ENCODE results near the gene TXNDC2. TPM values are rescaled to one million over a fixed set of nuclear protein-coding genes. Genes with fewer than 3 reads are reported as not detected.
"Not testable (repeated sequence)": the region's sequence is repeated elsewhere in the genome, so short reads cannot be mapped to it uniquely, and the experiment has no call there.

TXNDC2 gene
- total RNA-seq, 1 donor from 2014 or later = not detected

- DNase-seq (ENCODE audit: low spot score) (no peak), ATAC-seq (no peak)
Measured at GRCh38 chr18:9878783-9879242, 7.0 kb upstream of the TXNDC2 start.

GRCh38 chr18:9884090-9884489 lies 1.7 kb upstream of the TXNDC2 start:
- DNase-seq (ENCODE audit: low spot score) = no peak
- no peak for ATAC-seq

GRCh38 chr18:9884532-9885140 lies 1.1 kb upstream of the TXNDC2 start:
- no peak for ATAC-seq
- DNase-seq (ENCODE audit: low spot score) = no peak

DNA sequence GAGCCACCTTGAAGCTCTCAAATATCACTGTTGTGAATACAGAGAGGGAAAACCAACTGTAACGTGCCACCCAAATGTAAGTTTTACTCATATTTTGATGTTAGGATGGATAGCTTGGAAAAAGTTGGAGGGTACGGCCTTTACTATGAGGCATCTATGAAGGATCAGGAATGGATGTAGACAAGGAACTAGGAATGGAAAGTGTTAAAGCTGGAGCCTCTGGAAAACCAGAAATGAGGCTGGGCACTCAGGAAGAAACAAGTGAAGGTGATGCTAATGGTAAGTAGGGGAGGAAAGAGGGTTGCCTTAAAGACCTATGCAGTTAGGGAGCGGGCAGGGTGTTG lies 204 bp downstream of the TXNDC2 start:
- DNase-seq (ENCODE audit: low spot score) (no peak), ATAC-seq (no peak)

GRCh38 chr18:9887992-9888391 lies 2.2 kb downstream of the TXNDC2 start:
- no peak for DNase-seq (ENCODE audit: low spot score)
- no peak for ATAC-seq

DNA sequence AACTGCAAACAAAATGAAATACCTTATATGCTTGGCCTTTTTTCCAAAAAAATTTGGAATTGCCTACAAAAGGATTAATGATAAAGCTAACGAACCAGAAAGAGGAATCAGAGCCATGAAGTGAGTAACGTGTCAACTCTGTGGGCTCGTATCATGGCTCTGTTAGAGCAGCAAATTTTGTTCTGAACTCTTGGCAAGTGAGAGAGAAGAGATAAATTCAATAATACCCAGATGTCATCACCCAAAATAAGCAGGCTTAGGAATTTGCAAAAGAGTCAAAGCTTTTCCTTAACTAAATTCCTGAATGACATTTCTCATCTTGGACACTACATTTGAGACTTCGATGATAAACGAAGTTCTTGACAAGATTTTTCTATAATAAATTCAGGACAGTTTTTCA lies 4.4 kb downstream of the TXNDC2 start:
- no peak for DNase-seq (ENCODE audit: low spot score)
- ATAC-seq = no peak

DNA sequence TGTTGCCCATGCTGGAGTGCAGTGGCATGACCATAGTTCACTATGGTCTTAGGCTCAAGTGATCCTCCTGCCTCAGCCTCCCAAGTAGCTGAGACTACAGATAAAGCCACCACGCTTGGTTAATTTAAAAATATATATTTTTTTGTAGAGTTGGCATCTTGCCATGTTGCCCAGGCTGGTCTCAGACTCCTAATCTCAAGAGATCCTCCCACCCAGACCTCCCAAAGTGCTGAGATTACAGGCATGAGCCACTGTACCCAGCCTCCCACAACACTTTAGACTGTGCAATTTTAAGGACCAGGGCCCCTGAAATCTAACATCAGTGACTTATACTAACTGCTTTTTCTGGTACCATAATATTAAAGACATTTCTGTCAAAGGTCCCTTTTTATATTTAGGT lies 5.2 kb downstream of the TXNDC2 start:
- no peak for DNase-seq (ENCODE audit: low spot score)
- no peak for ATAC-seq

- ATAC-seq; DNase-seq (ENCODE audit: low spot score): not testable (repeated sequence)
Measured at GRCh38 chr18:9891515-9891914, 5.7 kb downstream of the TXNDC2 start.

GRCh38 chr18:9894454-9895068 lies 8.8 kb downstream of the TXNDC2 start:
- ATAC-seq (no peak), DNase-seq (ENCODE audit: low spot score) (no peak)

GRCh38 chr18:9897129-9897528 lies 11.4 kb downstream of the TXNDC2 start:
- ATAC-seq (no peak), DNase-seq (ENCODE audit: low spot score) (no peak)

DNA sequence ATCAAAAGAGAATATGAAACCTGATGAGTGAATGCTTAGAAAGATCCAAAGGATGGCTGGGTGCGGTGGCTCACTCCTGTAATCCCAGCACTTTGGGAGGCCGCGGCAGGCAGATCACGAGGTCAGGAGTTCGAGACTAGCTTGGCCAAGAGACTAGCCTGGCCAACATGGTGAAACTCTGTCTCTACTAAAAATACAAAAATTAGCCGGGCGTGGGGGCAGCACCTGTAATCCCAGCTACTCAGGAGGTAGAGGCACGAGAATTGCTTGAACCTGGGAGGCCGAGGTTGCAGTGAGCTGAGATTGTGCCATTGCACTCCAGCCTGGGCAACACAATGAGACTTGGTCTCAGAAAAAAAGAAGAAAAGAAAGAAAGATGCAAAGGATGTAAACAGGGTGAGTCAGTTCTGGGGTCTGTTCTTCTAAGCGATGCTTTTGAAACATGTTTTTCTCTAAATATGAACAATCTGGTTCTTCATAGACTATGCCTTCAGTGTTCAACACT lies 12.1 kb downstream of the TXNDC2 start:
- ATAC-seq; DNase-seq (ENCODE audit: low spot score): not testable (repeated sequence)

DNA sequence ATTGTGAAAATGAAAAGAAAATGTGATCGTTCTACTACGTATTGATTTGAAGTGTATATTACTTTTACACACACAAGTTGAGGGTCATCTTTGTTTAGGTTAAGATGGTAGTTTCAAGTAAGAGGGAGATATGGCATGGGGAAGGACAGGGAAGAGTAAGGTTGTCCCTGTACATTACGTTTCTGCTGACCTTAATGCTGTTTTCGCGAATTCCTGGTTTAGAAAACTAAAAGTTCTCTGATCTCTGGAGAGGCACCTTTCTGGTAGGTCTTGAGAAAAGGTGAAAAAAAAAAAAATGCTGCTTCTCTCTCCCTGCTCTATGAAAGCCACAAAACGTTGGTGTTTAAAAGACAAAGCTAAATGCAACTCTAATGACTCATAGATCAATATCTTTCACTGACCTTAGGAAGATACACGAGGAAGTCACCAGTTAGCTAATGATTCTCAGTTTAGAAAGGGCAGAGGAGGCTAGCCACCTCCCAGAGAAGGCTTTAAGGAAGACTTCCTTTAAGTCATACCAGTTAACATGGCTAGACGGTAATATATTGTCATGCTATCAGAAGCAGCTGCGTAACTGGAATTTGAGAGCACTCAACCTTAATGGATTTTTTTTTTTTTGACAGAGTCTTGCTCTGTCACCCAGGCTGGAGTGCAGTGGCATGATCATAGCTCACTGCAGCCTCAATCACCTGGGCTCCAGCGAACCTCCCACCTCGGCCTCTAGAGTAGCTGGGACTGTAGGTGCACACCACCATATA lies 13.2 kb downstream of the TXNDC2 start:
- DNase-seq (ENCODE audit: low spot score) = no peak
- peak; percentile 89 for ATAC-seq

DNA sequence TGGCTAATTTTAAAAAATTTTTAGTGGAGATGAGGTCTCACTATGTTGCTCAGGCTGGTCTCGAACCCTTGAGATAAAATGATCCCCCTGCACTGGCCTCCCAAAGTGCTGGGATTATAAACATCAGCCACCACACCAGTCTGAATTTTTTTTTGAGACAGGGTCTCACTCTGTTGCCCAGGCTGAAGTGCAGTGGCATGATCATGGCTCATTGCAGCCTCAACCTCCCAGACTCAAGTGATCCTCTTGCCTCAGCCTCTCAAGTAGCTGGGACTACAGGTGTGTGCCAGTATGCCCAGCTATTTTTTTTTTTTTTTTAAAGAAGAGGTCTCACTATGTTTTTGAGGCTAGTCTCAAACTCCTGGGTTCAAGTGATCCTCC lies 13.8 kb downstream of the TXNDC2 start:
- DNase-seq (ENCODE audit: low spot score); ATAC-seq: not testable (repeated sequence)

DNA sequence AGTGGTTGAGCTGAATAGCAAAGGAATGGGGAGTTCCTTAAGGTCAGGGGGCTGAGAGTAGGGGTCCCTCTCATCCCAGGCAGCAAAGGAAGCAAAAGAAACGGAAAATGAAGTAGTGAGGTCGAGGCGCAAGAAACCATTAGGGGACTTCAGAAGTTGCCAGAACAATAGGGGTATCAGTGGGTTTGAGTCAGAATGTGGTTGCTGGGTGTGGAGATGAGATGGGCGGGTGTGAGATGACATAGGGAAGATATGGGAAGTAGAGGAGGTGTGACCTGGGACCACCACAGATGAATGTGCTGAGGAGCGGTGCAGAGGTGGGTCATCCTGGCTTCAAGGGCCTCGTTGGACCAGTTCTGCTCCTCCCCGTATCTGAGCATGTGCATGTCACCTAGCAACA lies 14.9 kb downstream of the TXNDC2 start:
- no peak for DNase-seq (ENCODE audit: low spot score)

GRCh38 chr18:9901377-9901776 lies 15.6 kb downstream of the TXNDC2 start:
- no peak for DNase-seq (ENCODE audit: low spot score)
- no peak for ATAC-seq

More for the DNA sequence above, 14.9 kb downstream of the TXNDC2 start:
- ATAC-seq = no peak

- DNase-seq (ENCODE audit: low spot score); ATAC-seq: not testable (repeated sequence)
Measured at GRCh38 chr18:9902264-9902663, 16.5 kb downstream of the TXNDC2 start.

- ATAC-seq (no peak), DNase-seq (ENCODE audit: low spot score) (no peak)
Measured at GRCh38 chr18:9902832-9903231, 17.1 kb downstream of the TXNDC2 start.

- no peak for ATAC-seq
- DNase-seq (ENCODE audit: low spot score) = no peak
Measured at GRCh38 chr18:9905401-9905922, 19.7 kb downstream of the TXNDC2 start.

- DNase-seq (ENCODE audit: low spot score) (no peak), ATAC-seq (no peak)
Measured at GRCh38 chr18:9906481-9906880, 20.7 kb downstream of the TXNDC2 start.

DNA sequence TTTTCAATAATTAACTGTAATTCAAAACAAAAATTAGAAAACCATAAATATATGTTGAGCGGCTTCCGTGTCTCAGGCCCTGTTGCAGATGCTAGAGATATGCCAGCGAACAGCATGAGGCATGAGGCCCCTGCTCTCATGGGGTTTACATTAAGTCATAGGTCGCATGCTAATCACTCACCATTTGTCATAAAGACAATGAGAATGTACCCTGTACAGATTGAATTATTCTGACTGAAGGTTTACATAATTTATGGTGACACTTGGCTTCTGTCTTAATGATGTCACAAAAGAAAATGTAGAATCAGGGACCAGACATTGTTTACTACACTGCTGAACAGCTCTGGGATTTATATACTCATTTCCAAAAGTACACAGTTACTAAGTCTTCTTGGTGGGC lies 22.1 kb downstream of the TXNDC2 start:
- no peak for ATAC-seq
- no peak for DNase-seq (ENCODE audit: low spot score)

DNA sequence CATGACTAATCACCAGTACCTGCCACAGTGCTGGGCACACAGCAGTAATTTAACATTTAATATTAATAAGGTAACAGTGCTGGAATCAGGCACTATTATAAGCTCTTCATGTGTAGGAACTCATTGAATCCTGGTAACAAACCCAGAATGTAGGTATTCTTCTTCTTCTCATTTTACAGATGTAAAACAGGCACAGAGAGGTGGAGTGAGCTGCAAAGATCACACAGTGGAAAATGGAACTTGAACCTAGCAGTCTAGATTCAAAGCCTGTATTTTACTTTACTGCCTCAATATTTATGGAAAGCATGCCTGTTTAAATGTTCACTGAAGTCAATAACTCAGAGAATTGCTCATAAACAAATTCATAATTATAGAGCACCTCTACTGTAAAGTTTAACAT lies 24.3 kb downstream of the TXNDC2 start:
- DNase-seq (ENCODE audit: low spot score) (no peak), ATAC-seq (no peak)

DNA sequence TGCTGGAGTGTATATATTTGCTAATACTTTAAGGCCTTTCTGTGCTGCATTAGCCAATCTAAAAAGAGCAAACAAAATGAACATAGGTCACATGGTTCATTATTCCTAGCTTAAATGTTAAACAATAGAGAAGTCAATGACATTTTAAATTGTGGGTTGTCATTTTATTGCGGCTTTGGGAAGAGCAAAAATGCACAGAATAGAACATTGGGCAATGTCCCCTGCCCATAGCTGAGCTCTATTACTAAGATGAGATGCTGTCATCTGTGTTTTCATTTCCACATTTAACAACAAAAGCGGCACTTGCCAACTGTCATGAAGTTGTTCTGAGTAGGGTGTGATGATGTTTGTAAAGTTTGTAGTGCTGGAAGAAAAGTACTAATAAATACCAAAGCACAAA lies 24.9 kb downstream of the TXNDC2 start:
- ATAC-seq = no peak
- DNase-seq (ENCODE audit: low spot score) = no peak
